C4-2B (cell line): ENCODE data around the gene FAM20C.

ENCODE experiments used
- CTCF ChIP-seq: fragments of 450-650 bp; conservative IDR thresholded peaks from 2 replicates; pipeline ENCODE4 v1.5.1; 2017; ENCODE audit warnings: mild to moderate bottlenecking
- ZFX ChIP-seq: fragments of 450-650 bp; IDR thresholded peaks from 2 replicates; pipeline ENCODE4 v1.6.1; 2017

GRCh38 chr7:292226-292625, 99.9 kb downstream of the FAM20C start:
- TF ChIP-seq CTCF (no peak), ZFX (no peak)
